Ascending aorta (tissue), 2 donors: ENCODE data around the gene ACSL6. TPM values are rescaled to one million over a fixed set of nuclear protein-coding genes. Genes with fewer than 3 reads are reported as not detected.

Experiments
- DNase-seq, 2 donors: peaks; one replicate each; pipeline ENCODE4 v3.0.0-alpha.2; 2019; ENCODE audit warnings: low spot score in 2 of 2
- H3K27ac ChIP-seq, 2 donors: fragments of 200-600 bp; sonication (generic); one replicate each; pipeline ENCODE4 v1.5.1; 2016 to 2017; ENCODE audit warnings: mild to moderate bottlenecking in 1 of 2
- H3K27me3 ChIP-seq: fragments of 200-600 bp; sonication (generic); one replicate; pipeline ENCODE4 v1.5.1; 2017
- H3K36me3 ChIP-seq, 2 donors: fragments of 200-600 bp; sonication (generic); one replicate each; pipeline ENCODE4 v1.5.1; 2016
- H3K4me1 ChIP-seq, 2 donors: fragments of 200-600 bp; sonication (generic); one replicate each; pipeline ENCODE4 v1.5.1; 2016 to 2017; ENCODE audit warnings: mild to moderate bottlenecking in 1 of 2
- H3K4me3 ChIP-seq, 2 donors: fragments of 200-600 bp; sonication (generic); one replicate each; pipeline ENCODE4 v1.5.1; 2016 to 2017; ENCODE audit warnings: mild to moderate bottlenecking in 1 of 2
- H3K9me3 ChIP-seq, 2 donors: fragments of 200-600 bp; sonication (generic); one replicate each; pipeline ENCODE4 v1.5.1; 2016
- intact Hi-C: fragments of 100-400 bp; cut with DNase I; formaldehyde crosslinking; loops from one replicate; pipeline ENCODE4 v1.15.1; 2023
- total RNA-seq: library from RNA; depleted of rRNA; stranded (reverse); fragments of >200 nt; gene quantifications from one replicate; pipeline ENCODE4 v1.1.0, GENCODE V29; 2016
- TF ChIP-seq, protein P1 (sequence below), 3 experiments: fragments of 200-600 bp in 2 of 3; fragments of 450-650 bp in 1 of 3; sonication (generic) in 2 of 3; IDR thresholded peaks; one replicate each; pipeline ENCODE4 v1.5.1; 2016 to 2019; ENCODE audit warnings: antibody characterized with exemption in 3 of 3, mild to moderate bottlenecking in 1 of 3, moderate library complexity in 1 of 3

ACSL6 gene
- total RNA-seq, 1 donor from 2014 or later: 7.6 TPM

- intact Hi-C loops: no loop called here
- H3K36me3 ChIP-seq: no peaks in the 10 kb centered on the region
- no peak overlapping the region for H3K4me3 ChIP-seq
- peaks cover 0 to 4% of the 10 kb centered on the region in 2 donors for H3K4me1 ChIP-seq
- TF ChIP-seq, protein P1, sequence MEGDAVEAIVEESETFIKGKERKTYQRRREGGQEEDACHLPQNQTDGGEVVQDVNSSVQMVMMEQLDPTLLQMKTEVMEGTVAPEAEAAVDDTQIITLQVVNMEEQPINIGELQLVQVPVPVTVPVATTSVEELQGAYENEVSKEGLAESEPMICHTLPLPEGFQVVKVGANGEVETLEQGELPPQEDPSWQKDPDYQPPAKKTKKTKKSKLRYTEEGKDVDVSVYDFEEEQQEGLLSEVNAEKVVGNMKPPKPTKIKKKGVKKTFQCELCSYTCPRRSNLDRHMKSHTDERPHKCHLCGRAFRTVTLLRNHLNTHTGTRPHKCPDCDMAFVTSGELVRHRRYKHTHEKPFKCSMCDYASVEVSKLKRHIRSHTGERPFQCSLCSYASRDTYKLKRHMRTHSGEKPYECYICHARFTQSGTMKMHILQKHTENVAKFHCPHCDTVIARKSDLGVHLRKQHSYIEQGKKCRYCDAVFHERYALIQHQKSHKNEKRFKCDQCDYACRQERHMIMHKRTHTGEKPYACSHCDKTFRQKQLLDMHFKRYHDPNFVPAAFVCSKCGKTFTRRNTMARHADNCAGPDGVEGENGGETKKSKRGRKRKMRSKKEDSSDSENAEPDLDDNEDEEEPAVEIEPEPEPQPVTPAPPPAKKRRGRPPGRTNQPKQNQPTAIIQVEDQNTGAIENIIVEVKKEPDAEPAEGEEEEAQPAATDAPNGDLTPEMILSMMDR (IDR thresholded peaks at IDR 0.05): no peak
- DNase-seq: no peak
- no peaks in the 10 kb centered on the region for H3K9me3 ChIP-seq
- no peak overlapping the region for H3K27ac ChIP-seq
- no peaks in the 10 kb centered on the region for H3K27me3 ChIP-seq
These were observed 12.4 kb downstream of the ACSL6 start for GRCh38 chr5:131999041-131999440.

- H3K4me3 ChIP-seq: no peak overlapping the region
- no peaks in the 10 kb centered on the region for H3K9me3 ChIP-seq
- no peak overlapping the region for H3K27ac ChIP-seq
- TF ChIP-seq, protein P1 (IDR thresholded peaks at IDR 0.05): no peak
- H3K27me3 ChIP-seq: no peaks in the 10 kb centered on the region
- H3K36me3 ChIP-seq: no peaks in the 10 kb centered on the region
- no peak for DNase-seq
- H3K4me1 ChIP-seq: peaks cover 0 to 4% of the 10 kb centered on the region in 2 donors
- intact Hi-C loops: no loop called here
These were observed 12.9 kb downstream of the ACSL6 start for GRCh38 chr5:131998431-131999040.

- Histone ChIP-seq H3K27ac (no peak overlapping the region), H3K36me3 (no peaks in the 10 kb centered on the region), H3K4me3 (no peak overlapping the region), H3K9me3 (no peaks in the 10 kb centered on the region), H3K4me1 (no peaks in the 10 kb centered on the region), H3K27me3 (no peaks in the 10 kb centered on the region)
- DNase-seq: no peak
- TF ChIP-seq, protein P1 (IDR thresholded peaks at IDR 0.05): no peak
- intact Hi-C loops: no loop called here
These were observed 13.7 kb downstream of the ACSL6 start for GRCh38 chr5:131997727-131998117.

- Histone ChIP-seq H3K27me3 (no peaks in the 10 kb centered on the region), H3K4me3 (no peak overlapping the region), H3K36me3 (no peaks in the 10 kb centered on the region), H3K9me3 (no peaks in the 10 kb centered on the region), H3K27ac (no peak overlapping the region), H3K4me1 (no peaks in the 10 kb centered on the region)
- intact Hi-C loops: no loop called here
- DNase-seq: no peak
- TF ChIP-seq, protein P1 (IDR thresholded peaks at IDR 0.05): no peak
These were observed 14.3 kb downstream of the ACSL6 start for GRCh38 chr5:131997026-131997726.

DNA sequence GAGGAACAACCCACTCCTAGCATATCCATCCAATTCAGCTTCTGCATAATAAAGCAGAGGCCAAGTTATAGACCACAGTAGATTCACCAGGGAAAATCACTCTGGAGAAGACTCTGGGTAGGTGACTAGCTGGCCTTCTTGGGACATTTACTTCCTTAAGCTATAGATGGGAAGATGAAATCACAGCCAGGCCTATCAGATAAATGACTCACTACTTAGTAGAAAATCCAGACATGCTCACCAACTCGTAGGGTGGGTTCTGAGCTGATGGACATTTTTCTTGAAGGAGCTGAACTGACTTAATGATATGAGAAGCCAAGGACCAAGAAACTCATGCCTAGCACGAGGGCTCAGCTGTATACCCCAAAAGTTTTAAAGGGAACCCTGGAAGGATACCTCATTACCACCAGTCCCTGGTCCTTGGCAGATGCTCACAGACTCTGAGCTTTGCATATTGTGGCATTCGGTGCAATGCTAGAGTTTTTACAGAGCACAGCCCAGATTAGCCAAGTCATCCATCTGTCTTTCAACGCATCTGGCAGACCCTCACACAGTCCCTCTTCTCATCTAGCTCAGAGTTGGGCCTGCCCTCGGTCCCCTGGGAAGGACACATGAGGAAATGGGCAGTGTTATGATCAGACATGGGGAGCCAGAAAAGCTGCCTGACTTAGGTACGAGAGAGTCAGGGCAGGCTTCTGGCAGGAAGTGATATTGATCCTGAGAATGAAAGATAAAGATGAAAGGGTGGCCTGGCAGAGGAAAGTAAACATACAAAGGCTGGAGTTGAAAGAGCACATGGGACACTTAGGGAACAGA lies 15.0 kb downstream of the ACSL6 start:
- Histone ChIP-seq H3K27ac (no peak overlapping the region), H3K4me1 (no peaks in the 10 kb centered on the region), H3K36me3 (no peaks in the 10 kb centered on the region), H3K4me3 (no peak overlapping the region), H3K27me3 (no peaks in the 10 kb centered on the region), H3K9me3 (no peaks in the 10 kb centered on the region)
- TF ChIP-seq, protein P1 (IDR thresholded peaks at IDR 0.05): no peak
- intact Hi-C loops: no loop called here
- no peak for DNase-seq
